GM10266 (cell line): Measurements from ENCODE around the gene LRP8.

Experiments used
- DNase-seq: peaks from one replicate; pipeline ENCODE4 v3.0.0; 2012; ENCODE audit errors: extremely low spot score
- TF ChIP-seq, protein P1 (sequence below): IDR thresholded peaks from 2 replicates; pipeline ENCODE4 v1.5.1; 2012; ENCODE audit warnings: mild to moderate bottlenecking, low read depth; ENCODE audit not compliant: control insufficient read depth, insufficient read depth; ENCODE audit errors: missing control alignments

LRP8 gene

GRCh38 chr1:53315046-53315445 is 12.8 kb downstream of the LRP8 start:
- DNase-seq = no peak
- TF ChIP-seq, protein P1, sequence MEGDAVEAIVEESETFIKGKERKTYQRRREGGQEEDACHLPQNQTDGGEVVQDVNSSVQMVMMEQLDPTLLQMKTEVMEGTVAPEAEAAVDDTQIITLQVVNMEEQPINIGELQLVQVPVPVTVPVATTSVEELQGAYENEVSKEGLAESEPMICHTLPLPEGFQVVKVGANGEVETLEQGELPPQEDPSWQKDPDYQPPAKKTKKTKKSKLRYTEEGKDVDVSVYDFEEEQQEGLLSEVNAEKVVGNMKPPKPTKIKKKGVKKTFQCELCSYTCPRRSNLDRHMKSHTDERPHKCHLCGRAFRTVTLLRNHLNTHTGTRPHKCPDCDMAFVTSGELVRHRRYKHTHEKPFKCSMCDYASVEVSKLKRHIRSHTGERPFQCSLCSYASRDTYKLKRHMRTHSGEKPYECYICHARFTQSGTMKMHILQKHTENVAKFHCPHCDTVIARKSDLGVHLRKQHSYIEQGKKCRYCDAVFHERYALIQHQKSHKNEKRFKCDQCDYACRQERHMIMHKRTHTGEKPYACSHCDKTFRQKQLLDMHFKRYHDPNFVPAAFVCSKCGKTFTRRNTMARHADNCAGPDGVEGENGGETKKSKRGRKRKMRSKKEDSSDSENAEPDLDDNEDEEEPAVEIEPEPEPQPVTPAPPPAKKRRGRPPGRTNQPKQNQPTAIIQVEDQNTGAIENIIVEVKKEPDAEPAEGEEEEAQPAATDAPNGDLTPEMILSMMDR = no peak

- TF ChIP-seq, protein P1 = no peak
- no peak for DNase-seq
Measured at GRCh38 chr1:53314606-53315005, 13.3 kb downstream of the LRP8 start.

- TF ChIP-seq, protein P1 = no peak
- no peak for DNase-seq
Measured at GRCh38 chr1:53314096-53314495, 13.8 kb downstream of the LRP8 start.

- TF ChIP-seq, protein P1 = no peak
- DNase-seq = no peak
Measured at GRCh38 chr1:53313556-53313955, 14.3 kb downstream of the LRP8 start.

- DNase-seq = no peak
- TF ChIP-seq, protein P1 = no peak
Measured at GRCh38 chr1:53311702-53312305, 16.1 kb downstream of the LRP8 start.

GRCh38 chr1:53310847-53311681 is 16.8 kb downstream of the LRP8 start:
- no peak for DNase-seq
- TF ChIP-seq, protein P1 = no peak

- DNase-seq = no peak
- TF ChIP-seq, protein P1 = no peak
Measured at GRCh38 chr1:53309802-53310201, 18.1 kb downstream of the LRP8 start.
